Natural killer cell (primary cell): ENCODE results near the gene ATXN3L. TPM values are rescaled to one million over a fixed set of nuclear protein-coding genes. Genes with fewer than 3 reads are reported as not detected.

Source experiments
- ATAC-seq, 3 donors: fragments of 150-1000 bp in 2 of 3; fragments of 200-7000 bp in 1 of 3; cut with Tn5 transposase; 1 replicate in 1 of 3; 2 replicates in 2 of 3; pipeline ENCODE4 v1.10.0; 2021; ENCODE audit warnings: mild to moderate bottlenecking in 2 of 3, moderate library complexity in 2 of 3
- DNase-seq, 2 donors: peaks; one replicate each; pipeline versions ENCODE4 v3.0.0 to v3.0.0-alpha.2; 2013 to 2021; ENCODE audit warnings: mixed read lengths in 1 of 2
- H3K27ac ChIP-seq: one replicate; pipeline ENCODE4 v1.5.1; 2013; ENCODE audit warnings: mild to moderate bottlenecking, low read length
- H3K27me3 ChIP-seq: one replicate; pipeline ENCODE4 v1.6.1; 2013; ENCODE audit warnings: low read length; ENCODE audit not compliant: control insufficient read depth, insufficient read depth
- H3K36me3 ChIP-seq: one replicate; pipeline ENCODE4 v1.6.1; 2013; ENCODE audit warnings: low read length; ENCODE audit not compliant: control insufficient read depth, insufficient read depth
- H3K4me1 ChIP-seq: one replicate; pipeline ENCODE4 v1.6.1; 2013; ENCODE audit warnings: low read length; ENCODE audit not compliant: control insufficient read depth, insufficient read depth
- H3K4me3 ChIP-seq: one replicate; pipeline ENCODE4 v1.5.1; 2013; ENCODE audit warnings: low read length
- H3K9me3 ChIP-seq: one replicate; pipeline ENCODE4 v1.6.1; 2013; ENCODE audit warnings: low read length; ENCODE audit not compliant: control insufficient read depth, insufficient read depth
- H3K27ac Mint-ChIP-seq, 2 donors: one replicate each; pipeline ENCODE4 v1.8.0; 2022; ENCODE audit warnings: mild to moderate bottlenecking in 2 of 2, mixed read lengths in 2 of 2, moderate library complexity in 1 of 2
- H3K27me3 Mint-ChIP-seq, 2 donors: one replicate each; pipeline ENCODE4 v1.8.0; 2022; ENCODE audit warnings: low read depth in 2 of 2, mixed read lengths in 2 of 2
- H3K36me3 Mint-ChIP-seq: one replicate; pipeline ENCODE4 v1.8.0; 2022; ENCODE audit warnings: mixed read lengths
- H3K4me1 Mint-ChIP-seq, 2 donors: one replicate each; pipeline ENCODE4 v1.8.0; 2022; ENCODE audit warnings: mixed read lengths in 2 of 2
- H3K4me3 Mint-ChIP-seq: one replicate; pipeline ENCODE4 v1.8.0; 2022; ENCODE audit warnings: mild to moderate bottlenecking, moderate library complexity, mixed read lengths
- H3K9me3 Mint-ChIP-seq, 2 donors: one replicate each; pipeline ENCODE4 v1.8.0; 2022; ENCODE audit warnings: mixed read lengths in 2 of 2
- WGBS: methylation state at CpG from one replicate; pipeline ENCODE4 v1.1.7; 2013; ENCODE audit warnings: missing lambda C conversion rate; ENCODE audit not compliant: insufficient coverage; 5-methylcytosine and 5-hydroxymethylcytosine counted together
- intact Hi-C: fragments of 100-400 bp; cut with micrococcal nuclease; formaldehyde crosslinking; loops from one replicate; pipeline ENCODE4 v1.14.2; 2022
- total RNA-seq, 4 donors: library from RNA; stranded (reverse); fragments of 120-200 nt in 1 of 4; gene quantifications; one replicate each; pipeline versions ENCODE4 v1.2.3 to v1.2.4, GENCODE V29; 2013 to 2022
- TF ChIP-seq, protein P1 (sequence below): fragments of 200-600 bp; IDR thresholded peaks from one replicate; pipeline ENCODE4 v1.8.0; 2022; ENCODE audit warnings: antibody characterized with exemption

The ATXN3L gene
- total RNA-seq, 3 donors from 2014 or later (not counting 1 experiment from before 2014, with no cell fraction given) = not detected

DNA sequence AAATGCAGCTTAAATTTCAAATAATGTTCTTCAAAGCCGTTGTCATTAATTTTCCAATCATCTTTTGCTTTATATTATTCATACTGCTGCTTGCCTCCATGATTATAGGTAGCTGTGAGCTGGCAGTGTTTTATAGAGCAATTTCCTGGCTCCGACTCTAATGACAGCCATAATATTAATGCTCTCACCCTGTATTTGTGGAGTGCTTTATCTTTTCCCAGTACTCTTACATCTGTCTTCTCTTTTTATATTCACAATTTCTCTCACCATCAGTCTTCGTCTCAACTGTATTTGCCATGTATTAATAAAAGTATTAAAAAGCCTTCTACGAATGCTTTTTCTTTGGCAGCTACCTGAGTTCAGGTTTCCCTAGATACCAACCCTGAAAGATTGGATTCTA is 21.0 kb downstream of the ATXN3L start:
- Mint-ChIP-seq H3K27me3 (peaks cover 0 to 46% of the 10 kb centered on the region in 2 donors), H3K9me3 (no peaks in the 10 kb centered on the region), H3K4me1 (no peaks in the 10 kb centered on the region), H3K4me3 (no peak overlapping the region), H3K27ac (no peak overlapping the region), H3K36me3 (no peaks in the 10 kb centered on the region)
- intact Hi-C loops = no loop called here
- no CpG with 5 or more reads among the region's 4 CpGs for WGBS
- H3K9me3 ChIP-seq = no peaks in the 10 kb centered on the region
- ATAC-seq (no peak), DNase-seq (no peak)
- H3K36me3 ChIP-seq = no peaks in the 10 kb centered on the region
- no peaks in the 10 kb centered on the region for H3K4me1 ChIP-seq
- H3K27me3 ChIP-seq = no peaks in the 10 kb centered on the region
- no peak overlapping the region for H3K27ac ChIP-seq
- TF ChIP-seq, protein P1, sequence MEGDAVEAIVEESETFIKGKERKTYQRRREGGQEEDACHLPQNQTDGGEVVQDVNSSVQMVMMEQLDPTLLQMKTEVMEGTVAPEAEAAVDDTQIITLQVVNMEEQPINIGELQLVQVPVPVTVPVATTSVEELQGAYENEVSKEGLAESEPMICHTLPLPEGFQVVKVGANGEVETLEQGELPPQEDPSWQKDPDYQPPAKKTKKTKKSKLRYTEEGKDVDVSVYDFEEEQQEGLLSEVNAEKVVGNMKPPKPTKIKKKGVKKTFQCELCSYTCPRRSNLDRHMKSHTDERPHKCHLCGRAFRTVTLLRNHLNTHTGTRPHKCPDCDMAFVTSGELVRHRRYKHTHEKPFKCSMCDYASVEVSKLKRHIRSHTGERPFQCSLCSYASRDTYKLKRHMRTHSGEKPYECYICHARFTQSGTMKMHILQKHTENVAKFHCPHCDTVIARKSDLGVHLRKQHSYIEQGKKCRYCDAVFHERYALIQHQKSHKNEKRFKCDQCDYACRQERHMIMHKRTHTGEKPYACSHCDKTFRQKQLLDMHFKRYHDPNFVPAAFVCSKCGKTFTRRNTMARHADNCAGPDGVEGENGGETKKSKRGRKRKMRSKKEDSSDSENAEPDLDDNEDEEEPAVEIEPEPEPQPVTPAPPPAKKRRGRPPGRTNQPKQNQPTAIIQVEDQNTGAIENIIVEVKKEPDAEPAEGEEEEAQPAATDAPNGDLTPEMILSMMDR = no peak
- no peak overlapping the region for H3K4me3 ChIP-seq

DNA sequence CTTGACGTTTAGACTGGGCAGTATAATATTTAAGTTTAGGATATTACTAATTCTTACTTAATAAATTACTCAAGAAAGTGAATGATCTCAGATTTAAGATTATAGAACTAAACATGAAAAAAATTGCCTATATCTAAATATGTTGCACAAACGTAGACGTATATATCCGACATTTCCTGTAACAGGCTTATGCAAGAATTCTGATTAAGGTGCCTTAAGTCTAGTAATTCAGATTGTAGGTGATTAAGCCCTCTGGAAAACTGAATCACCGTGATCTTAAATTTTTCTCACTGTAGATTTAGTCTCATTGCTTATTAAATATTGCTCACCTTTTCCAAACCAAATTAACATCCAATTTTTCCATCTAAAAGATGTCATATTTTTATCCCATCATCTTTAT is 24.0 kb downstream of the ATXN3L start:
- Histone ChIP-seq H3K9me3 (no peaks in the 10 kb centered on the region), H3K4me1 (no peaks in the 10 kb centered on the region), H3K36me3 (no peaks in the 10 kb centered on the region), H3K4me3 (no peak overlapping the region), H3K27me3 (no peaks in the 10 kb centered on the region), H3K27ac (no peak overlapping the region)
- Mint-ChIP-seq H3K27me3 (peaks cover 0 to 34% of the 10 kb centered on the region in 2 donors), H3K9me3 (no peaks in the 10 kb centered on the region), H3K4me3 (no peak overlapping the region), H3K36me3 (no peaks in the 10 kb centered on the region), H3K4me1 (no peaks in the 10 kb centered on the region), H3K27ac (no peak overlapping the region)
- DNase-seq (no peak), ATAC-seq (no peak)
- 100% methylated on average over 1 of the region's 5 CpGs for WGBS
- intact Hi-C loops = no loop called here
- TF ChIP-seq, protein P1 = no peak

- H3K27me3 Mint-ChIP-seq = peaks cover 0 to 26% of the 10 kb centered on the region in 2 donors
- no peak for ATAC-seq
- H3K27ac ChIP-seq = no peak overlapping the region
- no peaks in the 10 kb centered on the region for H3K9me3 Mint-ChIP-seq
- TF ChIP-seq, protein P1 = no peak
- H3K9me3 ChIP-seq = no peaks in the 10 kb centered on the region
- no peaks in the 10 kb centered on the region for H3K4me1 Mint-ChIP-seq
- H3K27ac Mint-ChIP-seq = no peak overlapping the region
- H3K4me3 ChIP-seq = no peak overlapping the region
- no peaks in the 10 kb centered on the region for H3K36me3 ChIP-seq
- intact Hi-C loops = no loop called here
- H3K27me3 ChIP-seq = no peaks in the 10 kb centered on the region
- no peaks in the 10 kb centered on the region for H3K36me3 Mint-ChIP-seq
- DNase-seq = no peak
- WGBS = 84% methylated on average over 3 of the region's 6 CpGs
- no peaks in the 10 kb centered on the region for H3K4me1 ChIP-seq
- no peak overlapping the region for H3K4me3 Mint-ChIP-seq
These were observed 26.2 kb downstream of the ATXN3L start for GRCh38 chrX:13293700-13294099.

DNA sequence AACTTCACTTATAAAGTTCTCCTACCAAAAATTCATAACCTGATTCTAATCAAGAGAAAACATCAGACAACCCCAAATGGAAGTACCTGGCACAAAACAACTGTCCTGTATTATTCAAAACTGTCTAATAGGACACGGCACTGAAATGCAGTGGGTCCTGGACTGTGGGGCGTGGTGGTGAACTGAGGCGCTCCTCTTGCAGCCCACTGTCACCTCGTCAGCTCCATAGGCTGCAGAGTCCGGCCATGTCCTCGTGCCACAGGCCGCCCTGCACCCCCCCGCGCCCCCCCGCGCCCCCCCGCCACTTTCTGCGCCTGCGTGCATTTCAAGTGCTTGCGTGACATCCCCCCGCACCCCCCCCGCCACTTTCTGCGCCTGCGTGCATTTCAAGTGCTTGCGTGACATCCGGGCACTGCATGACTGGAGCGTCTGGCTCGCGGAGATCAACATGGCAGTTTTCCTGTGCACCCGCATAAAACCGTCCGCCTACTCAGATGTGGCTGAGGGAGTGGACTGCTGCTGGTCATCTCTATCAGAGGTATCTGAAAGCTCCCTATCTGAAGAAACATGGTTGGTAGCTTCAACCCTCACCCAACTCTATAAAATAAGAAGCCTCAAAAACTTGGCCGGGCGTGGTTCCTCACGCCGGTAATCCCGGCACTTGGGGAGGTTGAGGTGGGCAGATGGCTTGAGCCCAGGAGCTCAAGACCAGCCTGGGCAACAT is 28.8 kb downstream of the ATXN3L start:
- Mint-ChIP-seq H3K36me3 (no peaks in the 10 kb centered on the region), H3K9me3 (no peaks in the 10 kb centered on the region), H3K4me1 (no peaks in the 10 kb centered on the region), H3K4me3 (no peak overlapping the region), H3K27me3 (peaks cover 0 to 24% of the 10 kb centered on the region in 2 donors), H3K27ac (no peak overlapping the region)
- intact Hi-C loops = no loop called here
- no peaks in the 10 kb centered on the region for H3K9me3 ChIP-seq
- no peak for ATAC-seq
- DNase-seq = no peak
- H3K27ac ChIP-seq = no peak overlapping the region
- no peaks in the 10 kb centered on the region for H3K36me3 ChIP-seq
- no peak overlapping the region for H3K4me3 ChIP-seq
- no peaks in the 10 kb centered on the region for H3K4me1 ChIP-seq
- WGBS = 96% methylated on average over 26 of the region's 32 CpGs
- H3K27me3 ChIP-seq = no peaks in the 10 kb centered on the region
- TF ChIP-seq, protein P1 = no peak
